Stimulated activated effector memory CD8-positive, alpha-beta T cell treated with anti-CD3 and anti-CD28 coated beads, Interleukin-12 subunit alpha, Interleukin-12 subunit beta, amount 100 ng/mL, for 72 hours (primary cell): ENCODE data around the gene RTF1.

ENCODE experiments used
- ATAC-seq: fragments of 150-1000 bp; cut with Tn5 transposase; 2 replicates; pipeline ENCODE4 v1.10.0; 2021
- DNase-seq, 2 donors: peaks; one replicate each; pipeline ENCODE4 v3.0.0; 2021 to 2022; ENCODE audit warnings: low spot score in 2 of 2
- H3K27ac Mint-ChIP-seq: one replicate; pipeline ENCODE4 v1.8.0; 2022; ENCODE audit warnings: mild to moderate bottlenecking, mixed read lengths
- H3K36me3 Mint-ChIP-seq: one replicate; pipeline ENCODE4 v1.8.0; 2022; ENCODE audit warnings: mild to moderate bottlenecking, mixed read lengths
- H3K4me1 Mint-ChIP-seq: one replicate; pipeline ENCODE4 v1.8.0; 2022; ENCODE audit warnings: mixed read lengths
- H3K4me3 Mint-ChIP-seq: one replicate; pipeline ENCODE4 v1.8.0; 2022; ENCODE audit warnings: mild to moderate bottlenecking, mixed read lengths
- H3K9me3 Mint-ChIP-seq: one replicate; pipeline ENCODE4 v1.8.0; 2022; ENCODE audit warnings: mixed read lengths

RTF1 gene

DNA sequence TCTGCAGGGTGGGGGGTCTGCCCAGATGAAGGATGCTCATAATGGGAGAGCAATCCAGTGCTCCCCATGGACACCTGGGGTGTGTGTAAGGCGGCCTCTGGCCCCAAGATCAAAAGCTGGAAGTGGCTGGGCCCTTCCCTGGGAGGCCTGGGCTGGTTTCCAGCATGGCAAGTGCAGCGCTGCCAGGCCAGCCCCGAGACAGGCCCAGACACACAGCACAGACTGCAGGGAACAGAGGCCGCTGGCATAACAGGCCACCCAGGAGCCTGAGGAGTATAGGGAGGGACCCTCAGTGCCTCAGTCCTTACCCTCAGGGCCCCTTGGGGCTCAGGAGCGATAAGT lies 86.7 kb downstream of the RTF1 start:
- DNase-seq (no peak), ATAC-seq (no peak)
- H3K4me1 Mint-ChIP-seq = peaks cover 21% of the 10 kb centered on the region
- H3K27ac Mint-ChIP-seq = no peak overlapping the region
- H3K9me3 Mint-ChIP-seq = no peaks in the 10 kb centered on the region
- peak overlapping the region; percentile 63 for H3K4me3 Mint-ChIP-seq
- H3K36me3 Mint-ChIP-seq = peaks cover 7% of the 10 kb centered on the region

DNA sequence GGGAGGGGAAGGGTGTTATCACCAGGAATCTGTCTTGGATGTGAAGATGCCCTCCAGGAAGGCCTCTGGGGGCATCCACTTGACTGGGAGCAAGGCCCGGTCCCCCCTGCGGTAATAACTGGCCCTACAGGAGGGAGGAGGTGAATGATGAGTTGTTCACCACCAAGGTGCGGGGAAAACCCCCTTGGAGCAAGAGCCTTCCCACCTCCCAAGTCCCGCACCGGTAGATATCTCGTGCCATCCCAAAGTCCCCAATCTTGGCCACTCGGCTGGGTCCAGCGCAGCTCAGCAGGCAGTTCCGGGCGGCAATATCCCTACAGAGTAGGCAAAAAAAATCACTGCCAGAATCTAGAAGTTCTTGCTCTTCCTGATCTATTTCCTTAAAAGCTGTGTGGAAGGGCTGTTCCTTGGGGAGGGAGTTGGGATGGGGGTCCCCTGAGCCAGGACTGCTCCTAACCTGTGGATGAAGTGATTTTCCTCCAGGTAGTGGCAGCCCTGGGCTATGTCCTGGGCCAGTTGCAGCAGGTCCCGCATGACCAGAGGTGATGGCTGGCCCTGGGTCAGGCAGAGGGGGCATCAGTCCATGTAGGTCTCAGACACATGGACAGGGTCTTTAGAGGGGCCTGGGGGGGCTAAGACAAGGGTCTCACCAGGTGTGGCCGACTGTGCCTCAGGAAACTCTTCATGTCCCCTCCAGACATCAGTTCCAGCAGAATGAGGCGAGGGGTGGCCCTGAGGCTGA lies 88.0 kb downstream of the RTF1 start:
- DNase-seq = no peak
- H3K27ac Mint-ChIP-seq = no peak overlapping the region
- no peaks in the 10 kb centered on the region for H3K9me3 Mint-ChIP-seq

GRCh38 chr15:41505776-41506175 lies 88.9 kb downstream of the RTF1 start:
- DNase-seq (no peak), ATAC-seq (no peak)
- no peak overlapping the region for H3K4me3 Mint-ChIP-seq
- no peaks in the 10 kb centered on the region for H3K9me3 Mint-ChIP-seq
- no peak overlapping the region for H3K27ac Mint-ChIP-seq
- H3K4me1 Mint-ChIP-seq = peaks cover 21% of the 10 kb centered on the region
- peaks cover 7% of the 10 kb centered on the region for H3K36me3 Mint-ChIP-seq

More for the DNA sequence above, 88.0 kb downstream of the RTF1 start:
- no peak for ATAC-seq
- Mint-ChIP-seq H3K36me3 (peaks cover 7% of the 10 kb centered on the region), H3K4me3 (no peak overlapping the region), H3K4me1 (peaks cover 21% of the 10 kb centered on the region)

DNA sequence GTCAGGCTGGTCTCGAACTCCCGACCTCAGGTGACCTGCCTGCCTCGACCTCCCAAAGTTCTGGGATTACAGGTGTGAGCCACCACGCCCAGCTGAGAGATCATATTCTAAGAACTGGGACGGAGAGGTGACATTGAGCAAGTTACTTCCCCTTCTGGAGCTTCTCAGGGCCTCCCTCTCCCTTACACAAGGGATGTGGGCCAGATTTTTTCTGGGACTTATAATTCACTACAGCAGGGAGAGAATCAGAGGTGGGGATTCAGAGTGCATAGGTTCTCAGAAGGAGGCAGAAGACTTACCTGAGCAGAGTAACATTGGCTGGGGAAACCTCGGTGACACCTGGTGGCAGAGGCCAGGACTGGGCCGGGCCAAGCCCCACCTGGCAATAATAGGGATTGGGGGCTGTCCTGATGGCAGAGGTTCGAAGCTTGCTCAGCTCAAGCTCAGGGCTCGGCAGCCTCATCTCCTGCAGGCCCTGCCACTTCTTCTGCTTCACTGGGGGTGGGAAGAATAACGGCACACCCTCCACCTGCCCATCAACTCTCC lies 90.0 kb downstream of the RTF1 start:
- no peak for DNase-seq
- peaks cover 7% of the 10 kb centered on the region for H3K36me3 Mint-ChIP-seq
- H3K9me3 Mint-ChIP-seq = no peaks in the 10 kb centered on the region
- H3K4me1 Mint-ChIP-seq = peaks cover 12% of the 10 kb centered on the region
- H3K27ac Mint-ChIP-seq = no peak overlapping the region
- ATAC-seq = no peak
- H3K4me3 Mint-ChIP-seq = no peak overlapping the region

- Mint-ChIP-seq H3K4me3 (no peak overlapping the region), H3K36me3 (peaks cover 7% of the 10 kb centered on the region)
Observed at GRCh38 chr15:41507820-41508290, 91.0 kb downstream of the RTF1 start.

GRCh38 chr15:41510728-41511127 lies 93.8 kb downstream of the RTF1 start:
- H3K4me1 Mint-ChIP-seq = peaks cover 28% of the 10 kb centered on the region
- H3K9me3 Mint-ChIP-seq = no peaks in the 10 kb centered on the region
- no peak overlapping the region for H3K27ac Mint-ChIP-seq
- H3K36me3 Mint-ChIP-seq = no peaks in the 10 kb centered on the region
- DNase-seq (no peak), ATAC-seq (no peak)
- H3K4me3 Mint-ChIP-seq = no peak overlapping the region

More at GRCh38 chr15:41507820-41508290, 91.0 kb downstream of the RTF1 start:
- DNase-seq = no peak
- ATAC-seq = no peak
- peaks cover 11% of the 10 kb centered on the region for H3K4me1 Mint-ChIP-seq
- H3K27ac Mint-ChIP-seq = no peak overlapping the region
- H3K9me3 Mint-ChIP-seq = no peaks in the 10 kb centered on the region

GRCh38 chr15:41511331-41511898 lies 94.5 kb downstream of the RTF1 start:
- ATAC-seq = no peak
- H3K4me3 Mint-ChIP-seq = peak overlapping the region; percentile 78

GRCh38 chr15:41511899-41512369 lies 95.0 kb downstream of the RTF1 start:
- Mint-ChIP-seq H3K27ac (no peak overlapping the region), H3K4me1 (peaks cover 28% of the 10 kb centered on the region), H3K36me3 (peaks cover 7% of the 10 kb centered on the region), H3K9me3 (no peaks in the 10 kb centered on the region), H3K4me3 (peak overlapping the region; percentile 78)
- no peak for DNase-seq
- ATAC-seq = no peak

More at GRCh38 chr15:41511331-41511898, 94.5 kb downstream of the RTF1 start:
- H3K36me3 Mint-ChIP-seq = peaks cover 1% of the 10 kb centered on the region
- DNase-seq = no peak
- no peak overlapping the region for H3K27ac Mint-ChIP-seq
- H3K4me1 Mint-ChIP-seq = peaks cover 28% of the 10 kb centered on the region
- H3K9me3 Mint-ChIP-seq = no peaks in the 10 kb centered on the region

DNA sequence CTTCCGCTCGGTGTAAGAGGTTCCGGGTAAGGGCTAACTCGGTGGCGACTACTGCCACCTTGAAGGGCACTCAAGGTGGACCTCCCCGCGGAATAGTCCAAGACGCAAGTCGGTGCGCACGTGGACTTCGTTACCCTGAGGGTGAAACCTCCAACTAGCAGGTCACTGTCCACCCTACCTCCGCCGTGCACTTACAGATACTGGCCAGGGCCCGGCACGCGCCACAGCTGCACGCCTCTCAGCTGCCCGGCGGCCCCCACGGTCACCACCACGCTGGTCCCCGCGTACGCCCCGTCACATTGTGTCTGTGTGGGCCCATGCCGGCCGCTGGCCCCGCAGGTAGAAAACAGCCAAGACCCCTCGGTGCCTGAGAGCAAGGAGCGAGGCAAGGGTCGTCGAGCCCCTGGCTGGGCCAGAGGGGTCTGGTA lies 95.6 kb downstream of the RTF1 start:
- no peak overlapping the region for H3K27ac Mint-ChIP-seq
- H3K4me3 Mint-ChIP-seq = peak overlapping the region; percentile 78
- DNase-seq = no peak
- H3K9me3 Mint-ChIP-seq = no peaks in the 10 kb centered on the region
- peaks cover 28% of the 10 kb centered on the region for H3K4me1 Mint-ChIP-seq
- peaks cover 12% of the 10 kb centered on the region for H3K36me3 Mint-ChIP-seq
- no peak for ATAC-seq

DNA sequence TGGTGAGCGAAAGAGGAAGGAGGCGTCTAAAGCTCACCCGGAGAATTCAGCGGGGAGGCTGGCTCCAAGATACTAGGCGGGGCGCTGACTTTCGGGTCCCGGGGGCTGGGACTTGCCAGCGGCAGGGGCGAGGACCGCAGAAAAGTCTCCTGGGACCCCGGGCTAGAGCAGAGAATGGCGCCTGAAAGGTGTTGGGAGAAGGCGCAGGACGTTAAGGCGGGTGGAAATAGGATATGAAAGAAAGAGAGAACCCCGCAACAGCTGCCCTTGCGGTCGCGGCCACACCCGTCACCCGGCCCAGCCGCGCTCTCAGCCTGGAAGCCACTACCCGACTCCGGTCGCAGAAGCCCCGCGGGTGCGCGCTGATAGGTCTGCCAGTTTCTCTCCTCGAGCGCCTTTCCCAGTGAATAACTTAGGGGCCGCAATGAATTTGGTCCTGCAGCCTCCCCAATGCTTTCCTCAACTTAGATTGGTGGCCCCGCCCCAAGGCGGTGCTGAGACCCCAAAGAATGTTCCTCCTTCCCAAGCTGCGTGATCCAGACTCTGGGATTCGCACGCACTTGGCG lies 96.1 kb downstream of the RTF1 start:
- Mint-ChIP-seq H3K36me3 (peaks cover 15% of the 10 kb centered on the region), H3K9me3 (no peaks in the 10 kb centered on the region), H3K4me1 (peaks cover 31% of the 10 kb centered on the region), H3K4me3 (peak overlapping the region; percentile 78), H3K27ac (peak overlapping the region; percentile 54)
- ATAC-seq = peak; percentile 14
- DNase-seq = no peak

GRCh38 chr15:41513506-41514227 lies 96.8 kb downstream of the RTF1 start, which contains the start of gene LTK:
Gene LTK (minus strand): TSS chr15:41513827. CDS start chr15:41513709, 118 bp downstream.
- H3K27ac Mint-ChIP-seq = peak within 1 kb of the TSS; percentile 54
- H3K9me3 Mint-ChIP-seq = no peaks in the 10 kb centered on the region
- ATAC-seq = peak; percentile 76
- no peak for DNase-seq
- peaks cover 19% of the 10 kb centered on the region for H3K36me3 Mint-ChIP-seq
- peaks cover 34% of the 10 kb centered on the region for H3K4me1 Mint-ChIP-seq
- peak within 1 kb of the TSS; percentile 78 for H3K4me3 Mint-ChIP-seq

- no peaks in the 10 kb centered on the region for H3K9me3 Mint-ChIP-seq
- no peak overlapping the region for H3K4me3 Mint-ChIP-seq
- no peak for DNase-seq
- H3K4me1 Mint-ChIP-seq = peaks cover 23% of the 10 kb centered on the region
- H3K27ac Mint-ChIP-seq = peak overlapping the region; percentile 75
- ATAC-seq = peak; percentile 29
- peaks cover 37% of the 10 kb centered on the region for H3K36me3 Mint-ChIP-seq
Observed at GRCh38 chr15:41517895-41518449, 101.1 kb downstream of the RTF1 start.

DNA sequence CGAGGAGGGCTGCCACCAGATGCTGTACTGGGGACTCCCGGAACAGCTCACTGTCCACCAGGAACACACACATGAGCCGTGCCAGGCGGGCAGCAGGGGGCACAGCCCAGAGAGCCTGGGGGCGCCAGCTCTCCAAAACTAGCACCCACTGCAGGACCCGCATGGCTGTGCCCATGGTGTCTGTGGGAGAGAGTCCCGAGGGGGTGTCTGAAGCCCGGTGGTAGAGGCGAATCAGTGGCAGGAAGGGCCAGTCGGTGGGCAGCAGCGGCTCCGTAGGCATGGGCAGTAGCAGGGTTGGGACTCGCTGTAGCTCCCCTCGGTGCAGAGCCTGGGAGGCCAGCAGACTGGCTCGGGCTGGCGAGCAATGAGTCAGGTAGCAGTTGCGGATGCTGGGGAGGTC lies 103.7 kb downstream of the RTF1 start:
- DNase-seq (no peak), ATAC-seq (no peak)
- H3K27ac Mint-ChIP-seq = peak overlapping the region; percentile 30
- H3K4me1 Mint-ChIP-seq = peaks cover 6% of the 10 kb centered on the region
- no peak overlapping the region for H3K4me3 Mint-ChIP-seq
- H3K36me3 Mint-ChIP-seq = peaks cover 53% of the 10 kb centered on the region
- H3K9me3 Mint-ChIP-seq = no peaks in the 10 kb centered on the region

- ATAC-seq (no peak), DNase-seq (no peak)
- Mint-ChIP-seq H3K4me3 (no peak overlapping the region), H3K36me3 (peaks cover 60% of the 10 kb centered on the region), H3K27ac (peak overlapping the region; percentile 30), H3K9me3 (no peaks in the 10 kb centered on the region), H3K4me1 (peaks cover 6% of the 10 kb centered on the region)
Observed at GRCh38 chr15:41521614-41522013, 104.7 kb downstream of the RTF1 start.

DNA sequence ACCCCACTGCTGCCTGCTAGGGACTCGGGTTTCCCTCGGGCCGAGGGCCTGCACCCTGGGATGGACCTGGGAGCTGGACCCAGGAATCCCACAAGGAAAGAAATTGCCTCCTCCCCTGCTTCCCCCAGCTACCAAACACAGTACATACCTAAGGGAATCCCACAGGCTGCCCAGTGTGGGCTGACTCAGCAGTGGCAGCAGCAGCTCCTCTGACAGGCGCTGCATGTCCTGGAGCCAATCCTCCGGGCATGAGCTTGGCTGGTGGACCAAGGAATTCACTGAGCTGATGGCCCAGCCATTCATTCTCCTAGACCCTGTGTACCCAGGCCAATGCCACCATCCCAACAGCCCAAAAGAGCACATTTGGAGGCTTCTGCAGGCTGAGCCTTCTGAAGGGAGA lies 106.2 kb downstream of the RTF1 start:
- DNase-seq = no peak
- no peak for ATAC-seq
- no peak overlapping the region for H3K4me3 Mint-ChIP-seq
- H3K9me3 Mint-ChIP-seq = no peaks in the 10 kb centered on the region
- peak overlapping the region; percentile 50 for H3K27ac Mint-ChIP-seq
- peaks cover 60% of the 10 kb centered on the region for H3K36me3 Mint-ChIP-seq
- peaks cover 2% of the 10 kb centered on the region for H3K4me1 Mint-ChIP-seq
